Skeletal muscle satellite cell (primary cell): ENCODE results near the gene ADGRB2.

Source experiments
- H3K27me3 ChIP-seq: 2 replicates; pipeline ENCODE4 v1.7.0; 2013; ENCODE audit warnings: low read length; ENCODE audit not compliant: control insufficient read depth, insufficient read depth
- H3K36me3 ChIP-seq: 2 replicates; pipeline ENCODE4 v1.7.0; 2013; ENCODE audit warnings: mild to moderate bottlenecking, control low read depth, low read length; ENCODE audit not compliant: insufficient read depth
- H3K4me1 ChIP-seq: 2 replicates; pipeline ENCODE4 v1.7.0; 2013; ENCODE audit warnings: low read length; ENCODE audit not compliant: control insufficient read depth, insufficient read depth
- H3K4me2 ChIP-seq: 2 replicates; pipeline ENCODE4 v1.7.0; 2013; ENCODE audit warnings: mild to moderate bottlenecking, low read length
- H3K4me3 ChIP-seq: 2 replicates; pipeline ENCODE4 v1.7.0; 2013; ENCODE audit warnings: low read length
- H3K9ac ChIP-seq: 2 replicates; pipeline ENCODE4 v1.7.0; 2013; ENCODE audit warnings: mild to moderate bottlenecking, low read depth, low read length, moderate library complexity
- H3K9me3 ChIP-seq: replicated peaks from 2 replicates; pipeline ENCODE4 v1.7.0; 2013; ENCODE audit warnings: mild to moderate bottlenecking, control low read depth, low read length

The ADGRB2 gene

DNA sequence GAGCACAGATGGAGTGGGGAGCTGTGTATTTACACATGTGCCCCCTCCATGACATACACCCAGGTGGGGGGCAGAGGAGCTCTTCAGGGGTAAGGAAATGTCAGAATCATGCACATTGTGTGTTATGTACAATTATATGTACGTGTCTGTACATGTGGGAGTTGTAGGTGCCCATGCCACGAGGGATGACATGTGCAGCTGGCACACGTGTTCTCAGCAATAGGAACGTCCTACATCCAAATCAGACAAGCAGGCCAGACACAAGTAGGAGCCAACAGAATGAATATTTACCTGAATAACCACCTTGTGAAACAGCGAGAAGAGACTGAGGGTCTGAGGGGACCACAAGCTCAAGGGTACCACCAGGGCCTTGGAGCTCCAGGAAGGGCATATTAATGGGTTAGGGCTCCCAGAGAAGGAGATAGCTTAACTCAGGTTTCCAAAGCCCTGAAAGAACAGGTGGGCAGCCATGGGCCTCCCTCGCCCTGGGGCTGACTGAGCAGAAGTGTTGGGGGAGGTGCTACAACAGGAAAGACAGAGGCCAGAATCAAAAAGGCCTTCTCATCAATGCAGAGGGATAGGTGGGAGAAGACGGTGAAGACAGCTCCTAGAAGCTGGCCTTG is 63.6 kb downstream of the ADGRB2 start:
- no peaks in the 10 kb centered on the region for H3K27me3 ChIP-seq
- H3K4me3 ChIP-seq = peak overlapping the region; percentile 42
- H3K4me2 ChIP-seq = peak overlapping the region; percentile 79
- peaks cover 21% of the 10 kb centered on the region for H3K36me3 ChIP-seq
- H3K9me3 ChIP-seq = no peaks in the 10 kb centered on the region
- H3K9ac ChIP-seq = peak overlapping the region; percentile 45
- peaks cover 61% of the 10 kb centered on the region for H3K4me1 ChIP-seq

DNA sequence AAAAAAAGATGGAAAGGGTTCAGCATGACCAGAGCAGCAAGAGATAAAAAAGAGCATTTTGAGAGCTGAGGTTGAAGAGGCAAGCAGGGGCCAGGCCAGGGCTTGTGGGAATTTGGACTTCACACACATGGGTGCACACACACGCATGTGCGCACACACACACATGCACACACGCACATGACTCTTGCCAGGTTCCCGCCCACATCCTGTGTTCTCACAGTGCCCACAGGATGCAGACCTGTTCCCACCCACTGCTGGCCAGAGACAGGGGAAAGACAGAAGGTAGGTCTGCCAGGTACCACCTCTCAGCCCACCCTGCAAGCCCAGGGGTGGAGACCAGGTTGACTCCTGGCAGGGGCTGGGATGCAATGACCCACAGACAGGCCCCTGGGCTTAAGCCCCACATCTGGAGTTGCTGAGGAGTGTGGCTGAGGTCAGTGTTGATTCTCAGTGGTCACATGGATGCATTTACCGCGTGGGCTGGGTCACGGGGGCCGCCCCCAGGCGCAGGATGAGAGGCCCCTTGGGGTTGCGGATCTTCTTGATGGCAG is 64.7 kb downstream of the ADGRB2 start:
- Histone ChIP-seq H3K4me1 (peaks cover 53% of the 10 kb centered on the region), H3K4me2 (no peak overlapping the region), H3K9me3 (no peaks in the 10 kb centered on the region), H3K36me3 (peaks cover 28% of the 10 kb centered on the region), H3K9ac (no peak overlapping the region), H3K4me3 (no peak overlapping the region), H3K27me3 (no peaks in the 10 kb centered on the region)

DNA sequence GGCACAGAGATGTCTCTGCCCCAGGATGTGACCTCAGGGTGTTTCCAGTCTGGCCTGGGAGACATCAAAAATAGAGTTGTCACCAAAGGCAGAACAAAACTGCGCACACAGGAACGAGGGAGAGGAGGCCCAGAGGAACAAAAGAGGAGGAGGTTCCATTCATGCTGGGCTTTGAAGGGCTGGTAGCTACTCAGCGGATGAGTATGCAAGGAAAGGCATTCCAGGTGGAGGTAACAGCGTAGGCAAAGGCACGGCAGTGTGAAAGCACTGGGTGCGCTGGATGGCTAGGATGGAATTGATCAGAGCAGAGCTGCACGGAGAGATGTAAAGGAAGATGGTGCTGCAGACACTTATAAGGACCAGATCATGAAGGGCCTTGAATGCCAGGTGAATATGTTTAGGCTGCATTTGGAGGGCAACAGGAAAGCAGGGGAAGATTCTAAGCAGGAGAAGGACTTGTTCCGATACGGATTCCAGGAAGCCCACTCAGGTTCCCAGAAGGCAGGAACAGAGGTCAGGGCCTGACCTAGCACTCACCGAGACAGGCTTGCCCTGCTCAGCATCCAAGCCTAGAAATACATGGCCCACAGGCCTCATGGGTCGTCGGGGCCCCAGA is 66.7 kb downstream of the ADGRB2 start:
- Histone ChIP-seq H3K4me1 (peaks cover 35% of the 10 kb centered on the region), H3K9ac (no peak overlapping the region)

DNA sequence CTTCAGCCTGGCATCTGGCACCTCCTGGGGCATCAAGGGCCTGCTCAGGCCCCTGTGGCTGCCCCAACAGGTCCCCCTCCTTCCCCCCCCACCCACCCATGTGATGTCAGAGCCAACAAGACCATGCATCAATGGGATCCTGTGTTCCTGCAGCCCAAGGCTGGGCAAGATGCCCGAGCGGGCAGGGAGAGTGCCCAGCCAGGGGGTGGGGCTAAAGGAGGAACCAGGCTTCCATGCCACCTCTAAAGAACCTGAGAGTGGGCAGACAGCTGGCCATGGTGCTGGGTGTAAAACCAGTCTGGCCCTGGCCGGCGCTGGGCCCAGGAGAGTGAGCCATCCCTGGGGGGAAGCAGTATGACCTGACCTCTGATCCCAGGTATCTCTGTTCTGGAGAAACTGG is 67.9 kb downstream of the ADGRB2 start:
- no peaks in the 10 kb centered on the region for H3K9me3 ChIP-seq
- no peak overlapping the region for H3K9ac ChIP-seq
- no peak overlapping the region for H3K4me3 ChIP-seq
- peaks cover 23% of the 10 kb centered on the region for H3K4me1 ChIP-seq
- H3K27me3 ChIP-seq = no peaks in the 10 kb centered on the region
- H3K36me3 ChIP-seq = peaks cover 39% of the 10 kb centered on the region
- H3K4me2 ChIP-seq = no peak overlapping the region

More for the DNA sequence above, 66.7 kb downstream of the ADGRB2 start:
- H3K36me3 ChIP-seq = peaks cover 39% of the 10 kb centered on the region
- no peaks in the 10 kb centered on the region for H3K27me3 ChIP-seq
- H3K4me3 ChIP-seq = no peak overlapping the region
- no peak overlapping the region for H3K4me2 ChIP-seq
- H3K9me3 ChIP-seq = no peaks in the 10 kb centered on the region

DNA sequence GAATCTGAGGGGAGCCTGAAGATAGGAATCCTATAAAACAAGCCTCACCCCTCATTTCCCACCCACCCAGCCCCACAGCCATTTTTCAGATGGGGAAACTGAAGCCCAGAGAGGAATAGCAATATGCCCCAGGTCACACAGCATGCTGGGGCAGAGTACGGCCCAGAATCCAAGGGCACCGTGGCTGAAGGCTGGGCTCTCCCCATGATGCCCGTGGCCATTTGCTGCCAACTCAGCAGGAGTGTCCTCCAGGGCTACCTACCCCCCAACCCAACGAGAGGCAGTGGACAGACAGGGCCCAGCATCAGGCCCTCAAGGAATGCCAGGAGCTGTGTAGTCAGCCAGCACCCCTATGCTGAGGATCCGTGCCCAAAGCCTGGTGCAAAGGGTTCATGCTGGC is 68.8 kb downstream of the ADGRB2 start:
- no peak overlapping the region for H3K4me3 ChIP-seq
- H3K36me3 ChIP-seq = peaks cover 39% of the 10 kb centered on the region
- no peak overlapping the region for H3K4me2 ChIP-seq
- H3K9me3 ChIP-seq = no peaks in the 10 kb centered on the region
- H3K27me3 ChIP-seq = no peaks in the 10 kb centered on the region
- no peak overlapping the region for H3K9ac ChIP-seq
- H3K4me1 ChIP-seq = peaks cover 21% of the 10 kb centered on the region

GRCh38 chr1:31694964-31695313 is 69.2 kb downstream of the ADGRB2 start:
- Histone ChIP-seq H3K9me3 (no peaks in the 10 kb centered on the region), H3K4me2 (no peak overlapping the region), H3K36me3 (peaks cover 39% of the 10 kb centered on the region), H3K4me1 (peaks cover 21% of the 10 kb centered on the region), H3K4me3 (no peak overlapping the region), H3K9ac (no peak overlapping the region), H3K27me3 (no peaks in the 10 kb centered on the region)

DNA sequence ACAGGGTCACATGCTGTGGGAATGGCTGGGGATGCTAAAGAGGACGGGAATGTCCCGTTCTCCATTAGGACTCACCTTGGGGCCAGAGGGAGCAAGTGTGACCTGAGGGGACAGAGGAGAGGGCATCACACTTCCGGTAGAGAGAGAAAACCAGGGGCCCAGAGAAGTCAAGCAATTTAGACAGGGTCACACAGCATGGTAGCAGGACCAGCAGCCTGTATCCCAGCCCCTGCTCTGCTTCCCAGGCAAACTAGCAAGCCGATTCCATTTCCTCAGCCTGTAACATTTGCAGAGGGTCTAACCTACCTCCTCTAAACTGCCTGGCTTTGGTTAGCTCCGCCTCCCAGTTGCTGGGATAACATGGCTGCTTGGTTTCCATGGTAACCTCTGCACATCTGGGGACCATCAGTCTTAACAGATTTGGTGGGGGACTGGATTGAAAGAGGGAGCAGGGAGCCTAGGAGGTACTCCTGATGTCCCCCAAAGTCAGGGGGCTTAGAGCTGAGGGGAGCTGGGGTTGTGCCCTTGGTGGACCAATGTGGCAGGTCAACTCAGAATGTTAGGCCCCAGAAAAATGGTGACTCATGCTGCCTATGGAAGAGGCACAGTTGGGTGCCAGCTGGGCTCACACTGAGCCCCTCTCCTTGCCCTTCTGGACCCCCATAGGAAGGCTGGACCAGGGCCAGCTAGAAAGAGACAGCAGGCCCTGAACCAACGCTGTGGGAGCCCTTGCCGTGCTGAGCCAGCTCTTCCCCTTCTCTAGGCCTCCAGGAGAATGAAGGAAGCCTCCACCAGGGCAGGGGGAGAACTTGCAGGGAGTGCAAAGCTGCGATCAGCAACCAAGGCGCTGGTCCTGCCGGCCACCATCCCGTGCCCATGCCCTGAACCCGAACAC is 69.8 kb downstream of the ADGRB2 start:
- H3K4me2 ChIP-seq = no peak overlapping the region
- peaks cover 21% of the 10 kb centered on the region for H3K4me1 ChIP-seq
- H3K27me3 ChIP-seq = no peaks in the 10 kb centered on the region
- no peak overlapping the region for H3K4me3 ChIP-seq
- no peaks in the 10 kb centered on the region for H3K9me3 ChIP-seq
- H3K9ac ChIP-seq = no peak overlapping the region
- peaks cover 36% of the 10 kb centered on the region for H3K36me3 ChIP-seq

DNA sequence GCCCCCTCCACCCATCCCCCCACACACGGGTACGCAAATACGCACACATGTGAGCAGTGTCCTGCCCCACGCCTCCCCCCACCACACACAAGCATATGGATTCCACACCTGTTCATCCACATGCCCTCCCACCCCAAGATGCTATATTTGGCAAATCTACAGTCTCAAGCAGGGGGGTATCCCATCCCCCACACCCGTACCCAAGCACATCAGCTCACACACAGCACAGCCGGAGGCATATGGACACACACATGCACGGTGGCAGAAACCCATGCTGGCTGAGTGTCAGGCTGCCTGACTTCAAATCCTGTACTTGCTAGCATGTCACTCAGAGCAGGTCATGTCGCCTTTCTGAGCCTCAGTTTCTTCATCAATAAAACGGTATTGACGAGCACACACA is 70.9 kb downstream of the ADGRB2 start:
- no peak overlapping the region for H3K4me2 ChIP-seq
- H3K27me3 ChIP-seq = no peaks in the 10 kb centered on the region
- no peak overlapping the region for H3K9ac ChIP-seq
- no peak overlapping the region for H3K4me3 ChIP-seq
- H3K4me1 ChIP-seq = peaks cover 20% of the 10 kb centered on the region
- no peaks in the 10 kb centered on the region for H3K9me3 ChIP-seq
- peaks cover 35% of the 10 kb centered on the region for H3K36me3 ChIP-seq

GRCh38 chr1:31691951-31692350 is 72.2 kb downstream of the ADGRB2 start:
- Histone ChIP-seq H3K9me3 (no peaks in the 10 kb centered on the region), H3K27me3 (no peaks in the 10 kb centered on the region), H3K9ac (no peak overlapping the region), H3K4me2 (no peak overlapping the region), H3K4me1 (peaks cover 20% of the 10 kb centered on the region), H3K4me3 (no peak overlapping the region), H3K36me3 (peaks cover 25% of the 10 kb centered on the region)

- peaks cover 20% of the 10 kb centered on the region for H3K4me1 ChIP-seq
- H3K9ac ChIP-seq = no peak overlapping the region
Observed at GRCh38 chr1:31691446-31691845, 72.7 kb downstream of the ADGRB2 start.

DNA sequence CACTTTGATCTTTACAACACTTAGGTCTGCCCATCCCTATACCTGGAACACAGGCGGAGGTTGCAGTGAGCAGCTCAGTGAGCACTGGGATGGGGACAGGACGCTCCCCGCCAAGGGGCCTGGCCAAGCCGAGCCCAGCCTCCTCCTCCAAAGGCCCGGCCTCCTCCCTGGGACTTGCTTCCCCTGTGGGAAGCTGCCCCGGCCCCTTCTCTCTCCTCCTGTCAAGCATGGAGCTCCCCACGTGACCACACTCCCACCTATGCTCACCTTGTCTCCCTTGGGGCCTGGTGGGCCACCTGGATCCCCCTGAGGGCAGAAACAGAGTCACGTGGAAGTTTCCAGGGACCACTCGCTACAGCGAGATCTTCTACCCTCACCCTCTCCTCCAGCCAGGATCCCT is 73.2 kb downstream of the ADGRB2 start:
- peaks cover 25% of the 10 kb centered on the region for H3K36me3 ChIP-seq
- H3K9me3 ChIP-seq = no peaks in the 10 kb centered on the region
- H3K27me3 ChIP-seq = no peaks in the 10 kb centered on the region
- no peak overlapping the region for H3K9ac ChIP-seq
- H3K4me3 ChIP-seq = no peak overlapping the region
- H3K4me2 ChIP-seq = no peak overlapping the region
- H3K4me1 ChIP-seq = peaks cover 20% of the 10 kb centered on the region

More at GRCh38 chr1:31691446-31691845, 72.7 kb downstream of the ADGRB2 start:
- peaks cover 25% of the 10 kb centered on the region for H3K36me3 ChIP-seq
- H3K9me3 ChIP-seq = no peaks in the 10 kb centered on the region
- no peak overlapping the region for H3K4me3 ChIP-seq
- no peak overlapping the region for H3K4me2 ChIP-seq
- no peaks in the 10 kb centered on the region for H3K27me3 ChIP-seq
